H9 (cell line): ENCODE measurements around the gene OR10V1. TPM values are rescaled to one million over a fixed set of nuclear protein-coding genes. Genes with fewer than 3 reads are reported as not detected.

Experiments used
- DNase-seq: peaks from one replicate; pipeline ENCODE4 v3.0.0-alpha.2; 2017
- H2AFZ ChIP-seq: one replicate; pipeline ENCODE4 v1.6.1; 2013; ENCODE audit warnings: mild to moderate bottlenecking, low read length, control low read depth, moderate library complexity
- H2AK5ac ChIP-seq: 2 replicates; pipeline ENCODE4 v1.6.1; 2013; ENCODE audit warnings: low read length, control low read depth, mixed read lengths; ENCODE audit not compliant: insufficient read length
- H2BK120ac ChIP-seq: one replicate; pipeline ENCODE4 v1.6.1; 2013; ENCODE audit warnings: low read depth, mild to moderate bottlenecking, low read length, control low read depth, inconsistent platforms; ENCODE audit not compliant: poor library complexity, severe bottlenecking
- H2BK12ac ChIP-seq: 2 replicates; pipeline ENCODE4 v1.6.1; 2013; ENCODE audit warnings: low read length, control low read depth, mixed read lengths, low read depth; ENCODE audit not compliant: insufficient read length
- H2BK15ac ChIP-seq: 2 replicates; pipeline ENCODE4 v1.6.1; 2013; ENCODE audit warnings: low read depth, low read length, control low read depth
- H2BK20ac ChIP-seq: one replicate; pipeline ENCODE4 v1.6.1; 2013; ENCODE audit warnings: low read depth, mild to moderate bottlenecking, low read length, control low read depth, inconsistent platforms; ENCODE audit not compliant: poor library complexity, severe bottlenecking
- H2BK5ac ChIP-seq: 2 replicates; pipeline ENCODE4 v1.6.1; 2013; ENCODE audit warnings: low read length, control low read depth, mixed read lengths; ENCODE audit not compliant: insufficient read length
- H3K14ac ChIP-seq: 2 replicates; pipeline ENCODE4 v1.6.1; 2013; ENCODE audit warnings: low read length, control low read depth; ENCODE audit not compliant: insufficient read depth
- H3K18ac ChIP-seq: 2 replicates; pipeline ENCODE4 v1.6.1; 2013; ENCODE audit warnings: low read depth, mild to moderate bottlenecking, mixed read lengths, low read length, control low read depth; ENCODE audit not compliant: insufficient read length
- H3K23ac ChIP-seq: 2 replicates; pipeline ENCODE4 v1.6.1; 2013; ENCODE audit warnings: low read length, control low read depth, mixed read lengths, low read depth; ENCODE audit not compliant: insufficient read length
- H3K23me2 ChIP-seq: 2 replicates; pipeline ENCODE4 v1.6.1; 2013; ENCODE audit warnings: low read depth, mild to moderate bottlenecking, mixed read lengths, low read length, control low read depth; ENCODE audit not compliant: insufficient read length, poor library complexity, severe bottlenecking
- H3K27ac ChIP-seq: 2 replicates; pipeline ENCODE4 v1.5.1; 2013; ENCODE audit warnings: low read length, control low read depth, mixed read lengths, low read depth; ENCODE audit not compliant: insufficient read length
- H3K27me3 ChIP-seq: 2 replicates; pipeline ENCODE4 v1.6.1; 2013; ENCODE audit warnings: low read length, control low read depth, inconsistent platforms; ENCODE audit not compliant: insufficient read depth
- H3K4ac ChIP-seq: 2 replicates; pipeline ENCODE4 v1.6.1; 2013; ENCODE audit warnings: low read depth, mild to moderate bottlenecking, control low read depth, inconsistent platforms, low read length, moderate library complexity
- H3K4me1 ChIP-seq: 2 replicates; pipeline ENCODE4 v1.6.1; 2013; ENCODE audit warnings: low read length, control low read depth, inconsistent platforms; ENCODE audit not compliant: insufficient read depth
- H3K4me2 ChIP-seq: 2 replicates; pipeline ENCODE4 v1.6.1; 2013; ENCODE audit warnings: low read length, control low read depth, mixed read lengths; ENCODE audit not compliant: insufficient read length, insufficient read depth
- H3K56ac ChIP-seq: 2 replicates; pipeline ENCODE4 v1.6.1; 2013; ENCODE audit warnings: low read depth, mild to moderate bottlenecking, mixed read lengths, low read length, control low read depth; ENCODE audit not compliant: insufficient read length
- H3K79me1 ChIP-seq: 2 replicates; pipeline ENCODE4 v1.6.1; 2013; ENCODE audit warnings: low read depth, mild to moderate bottlenecking, moderate library complexity, low read length, control low read depth, inconsistent platforms; ENCODE audit not compliant: insufficient read depth, poor library complexity, severe bottlenecking
- H3K79me2 ChIP-seq: 2 replicates; pipeline ENCODE4 v1.6.1; 2013; ENCODE audit warnings: low read length, control low read depth, inconsistent platforms; ENCODE audit not compliant: insufficient read depth
- H3K9ac ChIP-seq: 2 replicates; pipeline ENCODE4 v1.6.1; 2013; ENCODE audit warnings: low read length, control low read depth, mixed read lengths; ENCODE audit not compliant: insufficient read length; ENCODE audit errors: extremely low read depth
- H3K9me3 ChIP-seq: one replicate; pipeline ENCODE4 v1.6.1; 2013; ENCODE audit warnings: low read depth, low read length, inconsistent platforms; ENCODE audit not compliant: control insufficient read depth
- H3T11ph ChIP-seq: one replicate; pipeline ENCODE4 v1.6.1; 2013; ENCODE audit warnings: mild to moderate bottlenecking, low read length, control low read depth, inconsistent platforms
- H4K20me1 ChIP-seq: one replicate; pipeline ENCODE4 v1.6.1; 2013; ENCODE audit not compliant: control insufficient read depth, insufficient read length, insufficient read depth
- H4K5ac ChIP-seq: 2 replicates; pipeline ENCODE4 v1.6.1; 2013; ENCODE audit warnings: low read depth, mild to moderate bottlenecking, mixed read lengths, low read length, control low read depth; ENCODE audit not compliant: insufficient read length
- H4K8ac ChIP-seq: replicated peaks from 2 replicates; pipeline ENCODE4 v1.6.1; 2013; ENCODE audit warnings: low read length, control low read depth, mixed read lengths, low read depth; ENCODE audit not compliant: insufficient read length
- H4K91ac ChIP-seq: 2 replicates; pipeline ENCODE4 v1.6.1; 2013; ENCODE audit warnings: low read depth, mild to moderate bottlenecking, moderate library complexity, mixed read lengths, low read length, control low read depth; ENCODE audit not compliant: insufficient read length
- H3K27ac Mint-ChIP-seq, 3 experiments: 2 replicates in 2 of 3; 3 replicates in 1 of 3; pipeline ENCODE4 v1.8.0; 2020 to 2021; ENCODE audit warnings: mixed read lengths in 3 of 3, mild to moderate bottlenecking in 1 of 3, moderate library complexity in 1 of 3
- H3K27me3 Mint-ChIP-seq: 2 replicates; pipeline ENCODE4 v1.8.0; 2021; ENCODE audit warnings: low read depth, mild to moderate bottlenecking, moderate library complexity, mixed read lengths
- H3K36me3 Mint-ChIP-seq, 3 experiments: 2 replicates in 2 of 3; 3 replicates in 1 of 3; pipeline ENCODE4 v1.8.0; 2020 to 2021; ENCODE audit warnings: low read depth in 3 of 3, mixed read lengths in 3 of 3; ENCODE audit not compliant: insufficient read depth in 1 of 3
- H3K4me1 Mint-ChIP-seq, 2 experiments: 2 replicates each; pipeline ENCODE4 v1.8.0; 2020; ENCODE audit warnings: mixed read lengths in 2 of 2
- H3K4me3 Mint-ChIP-seq, 2 experiments: 2 replicates in 1 of 2; 3 replicates in 1 of 2; pipeline ENCODE4 v1.8.0; 2020 to 2021; ENCODE audit warnings: mild to moderate bottlenecking in 2 of 2, mixed read lengths in 2 of 2, moderate library complexity in 1 of 2
- H3K9me3 Mint-ChIP-seq, 2 experiments: 2 replicates in 1 of 2; 3 replicates in 1 of 2; pipeline ENCODE4 v1.8.0; 2020; ENCODE audit warnings: mild to moderate bottlenecking in 2 of 2, mixed read lengths in 2 of 2, moderate library complexity in 1 of 2
- CTCF ChIP-seq: fragments of 200-600 bp; sonication (generic); conservative IDR thresholded peaks from 3 replicates; pipeline ENCODE4 v1.8.0; 2021; ENCODE audit warnings: antibody characterized with exemption, mild to moderate bottlenecking
- WGBS: extraction: QIAGEN DNeasy Blood & Tissue Kit; methylation state at CpG from one replicate; pipeline ENCODE4 v1.1.7; 2013; ENCODE audit warnings: missing lambda C conversion rate, low lambda C conversion rate, mixed read lengths; ENCODE audit not compliant: insufficient read length; ENCODE audit errors: extremely low coverage; 5-methylcytosine and 5-hydroxymethylcytosine counted together
- total RNA-seq: library from RNA; stranded (reverse); gene quantifications from 2 replicates; pipeline ENCODE4 v1.2.1, GENCODE V29; 2021

Gene OR10V1
- total RNA-seq, 1 experiment from 2014 or later = not detected

- Histone ChIP-seq H3K79me1 (no peaks in the 10 kb centered on the region), H2BK20ac (no peak overlapping the region), H2BK15ac (no peak overlapping the region), H3K4me2 (no peak overlapping the region), H4K8ac (no peak overlapping the region), H3K4me1 (no peaks in the 10 kb centered on the region), H3K56ac (no peak overlapping the region), H4K5ac (no peak overlapping the region), H2AFZ (no peak overlapping the region), H2BK120ac (no peak overlapping the region), H2BK5ac (no peak overlapping the region), H3K23me2 (no peaks in the 10 kb centered on the region), H3K23ac (no peak overlapping the region), H2BK12ac (no peak overlapping the region), H3T11ph (no peak overlapping the region), H3K79me2 (no peaks in the 10 kb centered on the region), H4K20me1 (no peaks in the 10 kb centered on the region), H3K4ac (no peak overlapping the region), H2AK5ac (no peak overlapping the region), H3K14ac (no peak overlapping the region), H3K9me3 (no peaks in the 10 kb centered on the region), H4K91ac (no peak overlapping the region), H3K18ac (no peak overlapping the region), H3K27me3 (no peaks in the 10 kb centered on the region), H3K27ac (no peak overlapping the region), H3K9ac (no peak overlapping the region)
- H3K4me3 Mint-ChIP-seq = no peak overlapping the region
- no peaks in the 10 kb centered on the region for H3K4me1 Mint-ChIP-seq
- no peaks in the 10 kb centered on the region for H3K36me3 Mint-ChIP-seq
- H3K27me3 Mint-ChIP-seq = no peaks in the 10 kb centered on the region; the same call in 1 of the 2 replicates
- no peak for DNase-seq
- no CpG with 5 or more reads among the region's 2 CpGs for WGBS
- no peaks in the 10 kb centered on the region for H3K9me3 Mint-ChIP-seq
- H3K27ac Mint-ChIP-seq = no peak overlapping the region
- TF ChIP-seq CTCF = no peak
These were observed 5.9 kb upstream of the OR10V1 start for GRCh38 chr11:59719556-59719955.
